Measurements from ENCODE around the gene KIAA1549. TPM values are rescaled to one million over a fixed set of nuclear protein-coding genes. Genes with fewer than 3 reads are reported as not detected.

Gene KIAA1549
- total RNA-seq, 4 donors from 2014 or later, result 0.93 to 3.8 (median 2.0) TPM

- Histone ChIP-seq H3K4me3 (no peak overlapping the region), H3K4me1 (peaks cover 0 to 7% (median 0%) of the 10 kb centered on the region in 3 donors), H3K36me3 (no peaks in the 10 kb centered on the region), H3K27ac (no peak overlapping the region), H3K9me3 (no peaks in the 10 kb centered on the region), H3K27me3 (no peaks in the 10 kb centered on the region)
- WGBS, 2 donors (ENCODE audit: low coverage in 1 of 2), result 79 to 80% methylated on average over 5 of the region's 5 CpGs
- ATAC-seq, result no peak
- TF ChIP-seq POLR2AphosphoS5 (IDR thresholded peaks at IDR 0.05), result no peak
- TF ChIP-seq POLR2A (IDR thresholded peaks at IDR 0.05), result no peak
- TF ChIP-seq EP300 (IDR thresholded peaks at IDR 0.05), result no peak
- TF ChIP-seq CTCF (IDR thresholded peaks at IDR 0.05), result no peak
Measured at GRCh38 chr7:138963675-138964074, 17.5 kb downstream of the KIAA1549 start.

- WGBS, 2 donors (ENCODE audit: low coverage in 1 of 2), result 68 to 91% methylated on average over 7 to 8 of the region's 10 CpGs
- no peaks in the 10 kb centered on the region for H3K27me3 ChIP-seq
- no peaks in the 10 kb centered on the region for H3K9me3 ChIP-seq
- H3K4me3 ChIP-seq, result no peak overlapping the region
- TF ChIP-seq EP300 (IDR thresholded peaks at IDR 0.05) (no peak), POLR2AphosphoS5 (IDR thresholded peaks at IDR 0.05) (no peak), POLR2A (IDR thresholded peaks at IDR 0.05) (no peak), CTCF (IDR thresholded peaks at IDR 0.05) (no peak)
- peaks cover 0 to 7% (median 0%) of the 10 kb centered on the region in 3 donors for H3K4me1 ChIP-seq
- H3K27ac ChIP-seq, result no peak overlapping the region
- H3K36me3 ChIP-seq, result no peaks in the 10 kb centered on the region
- no peak for ATAC-seq
Measured at GRCh38 chr7:138962561-138963270, 18.5 kb downstream of the KIAA1549 start.

GRCh38 chr7:138961159-138961558, 20.0 kb downstream of the KIAA1549 start:
- no peak for ATAC-seq
- H3K27ac ChIP-seq, result no peak overlapping the region
- TF ChIP-seq EP300 (IDR thresholded peaks at IDR 0.05) (no peak), POLR2A (IDR thresholded peaks at IDR 0.05) (no peak), CTCF (IDR thresholded peaks at IDR 0.05) (no peak), POLR2AphosphoS5 (IDR thresholded peaks at IDR 0.05) (no peak)

GRCh38 chr7:138958391-138958956, 22.7 kb downstream of the KIAA1549 start:
- Histone ChIP-seq H3K4me3 (no peak overlapping the region), H3K4me1 (peaks cover 0 to 7% (median 0%) of the 10 kb centered on the region in 3 donors), H3K9me3 (no peaks in the 10 kb centered on the region), H3K27ac (no peak overlapping the region), H3K27me3 (no peaks in the 10 kb centered on the region), H3K36me3 (no peaks in the 10 kb centered on the region)
- ATAC-seq, result no peak
- TF ChIP-seq EP300 (IDR thresholded peaks at IDR 0.05), result no peak
- no peak for TF ChIP-seq CTCF (IDR thresholded peaks at IDR 0.05)
- TF ChIP-seq POLR2A (IDR thresholded peaks at IDR 0.05), result no peak
- TF ChIP-seq POLR2AphosphoS5 (IDR thresholded peaks at IDR 0.05), result no peak
- WGBS, 2 donors (ENCODE audit: low coverage in 1 of 2), result 79% methylated on average over 2 to 6 of the region's 6 CpGs

More at GRCh38 chr7:138961159-138961558, 20.0 kb downstream of the KIAA1549 start:
- Histone ChIP-seq H3K4me1 (peaks cover 0 to 7% (median 0%) of the 10 kb centered on the region in 3 donors), H3K36me3 (no peaks in the 10 kb centered on the region), H3K27me3 (no peaks in the 10 kb centered on the region), H3K9me3 (no peaks in the 10 kb centered on the region), H3K4me3 (no peak overlapping the region)
- WGBS, 2 donors (ENCODE audit: low coverage in 1 of 2), result 45 to 56% methylated on average over 6 of the region's 8 CpGs

All from gastroesophageal sphincter (tissue), 4 donors.